Measurements from ENCODE around the gene EPHB1. TPM values are rescaled to one million over a fixed set of nuclear protein-coding genes. Genes with fewer than 3 reads are reported as not detected.

Gene EPHB1
- total RNA-seq, 2 donors from 2014 or later: 2.3 to 21.2 TPM

- DNase-seq (ENCODE audit: low spot score): no peak
- no peaks in the 10 kb centered on the region for H3K27me3 ChIP-seq (replicated peaks; ENCODE audit: insufficient read depth)
- no peaks in the 10 kb centered on the region for H3K9me3 ChIP-seq
- H3K4me3 ChIP-seq: no peak overlapping the region
- H3K4me1 ChIP-seq (replicated peaks): no peaks in the 10 kb centered on the region
- WGBS: 53% methylated on average over 1 of the region's 1 CpG
- H3K27ac ChIP-seq: no peak overlapping the region
- intact Hi-C loops (cut with DNase I): no loop called here
- TF ChIP-seq POLR2A (IDR thresholded peaks at IDR 0.05) (no peak), POLR2AphosphoS5 (IDR thresholded peaks at IDR 0.05) (no peak), CTCF (IDR thresholded peaks at IDR 0.05) (no peak)
- no peaks in the 10 kb centered on the region for H3K36me3 ChIP-seq
Observed at GRCh38 chr3:134859341-134859740, 64.3 kb downstream of the EPHB1 start.

- no peaks in the 10 kb centered on the region for H3K27me3 ChIP-seq (replicated peaks; ENCODE audit: insufficient read depth)
- no peaks in the 10 kb centered on the region for H3K4me1 ChIP-seq (replicated peaks)
- no peak for DNase-seq (ENCODE audit: low spot score)
- intact Hi-C loops (cut with DNase I): no loop called here
- 90% methylated on average over 5 of the region's 5 CpGs for WGBS
- H3K36me3 ChIP-seq: no peaks in the 10 kb centered on the region
- TF ChIP-seq CTCF (IDR thresholded peaks at IDR 0.05): no peak
- no peak for TF ChIP-seq POLR2AphosphoS5 (IDR thresholded peaks at IDR 0.05)
- no peak for TF ChIP-seq POLR2A (IDR thresholded peaks at IDR 0.05)
- no peak overlapping the region for H3K27ac ChIP-seq
- no peak overlapping the region for H3K4me3 ChIP-seq
- H3K9me3 ChIP-seq: no peaks in the 10 kb centered on the region
Observed at GRCh38 chr3:134860141-134860540, 65.1 kb downstream of the EPHB1 start.

- no peaks in the 10 kb centered on the region for H3K4me1 ChIP-seq (replicated peaks)
- H3K9me3 ChIP-seq: no peaks in the 10 kb centered on the region
- no peaks in the 10 kb centered on the region for H3K36me3 ChIP-seq
- TF ChIP-seq POLR2AphosphoS5 (IDR thresholded peaks at IDR 0.05): no peak
- TF ChIP-seq CTCF (IDR thresholded peaks at IDR 0.05): no peak
- TF ChIP-seq POLR2A (IDR thresholded peaks at IDR 0.05): no peak
- 64% methylated on average over 6 of the region's 6 CpGs for WGBS
- intact Hi-C loops (cut with DNase I): no loop called here
- H3K4me3 ChIP-seq: no peak overlapping the region
- H3K27ac ChIP-seq: no peak overlapping the region
- no peaks in the 10 kb centered on the region for H3K27me3 ChIP-seq (replicated peaks; ENCODE audit: insufficient read depth)
- DNase-seq (ENCODE audit: low spot score): no peak
Observed at GRCh38 chr3:134863915-134864314, 68.9 kb downstream of the EPHB1 start.

GRCh38 chr3:134864636-134865035 lies 69.6 kb downstream of the EPHB1 start:
- intact Hi-C loops (cut with DNase I): no loop called here
- H3K4me1 ChIP-seq (replicated peaks): no peaks in the 10 kb centered on the region
- H3K9me3 ChIP-seq: no peaks in the 10 kb centered on the region
- no peaks in the 10 kb centered on the region for H3K36me3 ChIP-seq
- no peak for DNase-seq (ENCODE audit: low spot score)
- no peak overlapping the region for H3K27ac ChIP-seq
- no peak overlapping the region for H3K4me3 ChIP-seq
- 64% methylated on average over 5 of the region's 5 CpGs for WGBS
- TF ChIP-seq CTCF (IDR thresholded peaks at IDR 0.05): no peak
- no peak for TF ChIP-seq POLR2AphosphoS5 (IDR thresholded peaks at IDR 0.05)
- no peak for TF ChIP-seq POLR2A (IDR thresholded peaks at IDR 0.05)
- H3K27me3 ChIP-seq (replicated peaks; ENCODE audit: insufficient read depth): no peaks in the 10 kb centered on the region

GRCh38 chr3:134867277-134867676 lies 72.2 kb downstream of the EPHB1 start:
- no peak overlapping the region for H3K4me3 ChIP-seq
- no peak overlapping the region for H3K27ac ChIP-seq
- no peak for DNase-seq (ENCODE audit: low spot score)
- no peaks in the 10 kb centered on the region for H3K36me3 ChIP-seq
- H3K27me3 ChIP-seq (replicated peaks; ENCODE audit: insufficient read depth): no peaks in the 10 kb centered on the region
- intact Hi-C loops (cut with DNase I): no loop called here
- no peaks in the 10 kb centered on the region for H3K4me1 ChIP-seq (replicated peaks)
- 91% methylated on average over 1 of the region's 1 CpG for WGBS
- H3K9me3 ChIP-seq: no peaks in the 10 kb centered on the region
- TF ChIP-seq CTCF (IDR thresholded peaks at IDR 0.05) (no peak), POLR2AphosphoS5 (IDR thresholded peaks at IDR 0.05) (no peak), POLR2A (IDR thresholded peaks at IDR 0.05) (no peak)
